SK-N-SH (cell line): Measurements from ENCODE around the gene BCL2L11. TPM values are rescaled to one million over a fixed set of nuclear protein-coding genes. Genes with fewer than 3 reads are reported as not detected.

Experiments
- CTCF ChIA-PET: fragments of 300-600, 350-600 bp; formaldehyde crosslinking; extraction: SDS; loops from one replicate; lab custom pipeline; 2021; lab: Yijun Ruan, JAX
- POLR2A ChIA-PET: fragments of 350-600 bp; sonication (Branson Sonifier 250); formaldehyde crosslinking; extraction: SDS; loops from one replicate; lab custom pipeline; 2020; ENCODE audit warnings: antibody characterized with exemption, inconsistent platforms; lab: Yijun Ruan, JAX
- DNase-seq: peaks from one replicate; pipeline ENCODE4 v3.0.0; 2012
- H2AFZ ChIP-seq: fragments of 200-600 bp; sonication (generic); 2 replicates; pipeline ENCODE4 v1.8.1; 2016; ENCODE audit warnings: antibody characterized with exemption, mild to moderate bottlenecking, low read depth
- H3F3A ChIP-seq: fragments of 200-600 bp; sonication (generic); replicated peaks from 2 replicates; pipeline ENCODE3; 2016; ENCODE audit warnings: antibody characterized with exemption, mild to moderate bottlenecking; ENCODE audit not compliant: insufficient read depth
- H3K27ac ChIP-seq, 2 experiments: fragments of 200-500 bp in 1 of 2; fragments of 200-600 bp in 1 of 2; sonication (Bioruptor generic) in 1 of 2; sonication (generic), shearing (Covaris generic) in 1 of 2; 2 replicates each; pipeline versions ENCODE4 v1.5.1 to v1.6.1; 2014 to 2016; ENCODE audit warnings: low read depth in 2 of 2, inconsistent platforms in 1 of 2, low read length in 1 of 2, mild to moderate bottlenecking in 1 of 2, mixed read lengths in 1 of 2
- H3K27me3 ChIP-seq: fragments of 200-600 bp; sonication (generic), shearing (Covaris generic); 2 replicates; pipeline ENCODE4 v1.6.1; 2016; ENCODE audit warnings: mixed run types; ENCODE audit not compliant: insufficient read depth
- H3K36me3 ChIP-seq, 2 experiments: fragments of 200-500 bp in 1 of 2; fragments of 200-600 bp in 1 of 2; sonication (Bioruptor generic) in 1 of 2; sonication (generic) in 1 of 2; replicated peaks in 1 of 2; 2 replicates each; pipeline versions ENCODE3 to v1.5.1; 2014 to 2016; ENCODE audit warnings: low read length in 1 of 2, mild to moderate bottlenecking in 1 of 2; ENCODE audit not compliant: insufficient read depth in 2 of 2, control insufficient read depth in 1 of 2
- H3K4me1 ChIP-seq, 2 experiments: fragments of 200-500 bp in 1 of 2; fragments of 200-600 bp in 1 of 2; sonication (Bioruptor generic) in 1 of 2; sonication (generic), shearing (Covaris generic) in 1 of 2; 2 replicates each; pipeline versions ENCODE4 v1.5.1 to v1.6.1; 2014 to 2016; ENCODE audit warnings: low read depth in 1 of 2, low read length in 1 of 2, mixed run types in 1 of 2; ENCODE audit not compliant: insufficient read depth in 2 of 2, control insufficient read depth in 1 of 2
- H3K4me2 ChIP-seq: fragments of 200-600 bp; sonication (generic), shearing (Covaris generic); 2 replicates; pipeline ENCODE4 v1.6.1; 2017; ENCODE audit warnings: mixed run types
- H3K4me3 ChIP-seq, 2 experiments: fragments of 200-500 bp in 1 of 2; fragments of 200-600 bp in 1 of 2; sonication (Bioruptor generic) in 1 of 2; sonication (generic), shearing (Covaris generic) in 1 of 2; 2 replicates each; pipeline versions ENCODE4 v1.5.1 to v1.8.1; 2014 to 2016; ENCODE audit warnings: low read depth in 2 of 2, inconsistent platforms in 1 of 2, low read length in 1 of 2, mild to moderate bottlenecking in 1 of 2, mixed read lengths in 1 of 2, moderate library complexity in 1 of 2
- H3K79me2 ChIP-seq: fragments of 200-600 bp; sonication (generic); 2 replicates; pipeline ENCODE4 v1.8.1; 2017; ENCODE audit warnings: mild to moderate bottlenecking; ENCODE audit not compliant: insufficient read depth
- H3K9ac ChIP-seq: fragments of 200-600 bp; sonication (generic); 2 replicates; pipeline ENCODE4 v1.6.1; 2017; ENCODE audit warnings: mixed run types
- H3K9me2 ChIP-seq: fragments of 200-600 bp; sonication (generic); 2 replicates; pipeline ENCODE4 v1.6.1; 2017; ENCODE audit warnings: mixed run types
- H3K9me3 ChIP-seq: fragments of 200-600 bp; sonication (generic); 2 replicates; pipeline ENCODE4 v1.6.1; 2017; ENCODE audit warnings: mixed run types, mild to moderate bottlenecking, moderate library complexity
- H4K20me1 ChIP-seq: fragments of 200-600 bp; sonication (generic); 2 replicates; pipeline ENCODE4 v1.6.1; 2017; ENCODE audit warnings: mild to moderate bottlenecking, mixed run types; ENCODE audit not compliant: insufficient read depth
- CTCF ChIP-seq: fragments of 200-600 bp; sonication (generic); IDR thresholded peaks from 2 replicates; pipeline ENCODE4 v1.6.1; 2017; ENCODE audit warnings: antibody characterized with exemption, mild to moderate bottlenecking, moderate library complexity
- EZH2phosphoT487 ChIP-seq: fragments of 200-600 bp; sonication (generic); IDR thresholded peaks from 2 replicates; pipeline ENCODE4 v1.6.1; 2017; ENCODE audit warnings: low read depth, mixed run types, mild to moderate bottlenecking, antibody characterized with exemption, moderate library complexity, borderline replicate concordance
- FOSL2 ChIP-seq: IDR thresholded peaks from 2 replicates; pipeline ENCODE4 v1.4.0; 2012; ENCODE audit warnings: low read depth, mild to moderate bottlenecking, moderate library complexity, borderline replicate concordance
- FOXM1 ChIP-seq: IDR thresholded peaks from 2 replicates; pipeline ENCODE4 v1.4.0; 2012; ENCODE audit warnings: low read depth, mild to moderate bottlenecking
- GATA2 ChIP-seq: sonication (generic); formaldehyde crosslinking; IDR thresholded peaks from 2 replicates; pipeline ENCODE4 v1.5.0; 2020; ENCODE audit warnings: mild to moderate bottlenecking, missing genetic modification reagents
- JUND ChIP-seq: IDR thresholded peaks from 2 replicates; pipeline ENCODE4 v1.4.0; 2012
- MEF2A ChIP-seq: IDR thresholded peaks from 2 replicates; pipeline ENCODE4 v1.4.0; 2012; ENCODE audit warnings: low read depth, borderline replicate concordance
- NFIC ChIP-seq: IDR thresholded peaks from 2 replicates; pipeline ENCODE4 v1.4.0; 2012; ENCODE audit warnings: borderline replicate concordance
- PBX3 ChIP-seq: IDR thresholded peaks from 2 replicates; pipeline ENCODE4; 2012
- POLR2AphosphoS5 ChIP-seq: IDR thresholded peaks from 2 replicates; pipeline ENCODE4 v1.6.1; 2012; ENCODE audit warnings: low read depth, low read length
- RCOR1 ChIP-seq: fragments of 150-350 bp; IDR thresholded peaks from 2 replicates; pipeline ENCODE4 v1.6.1; 2017; ENCODE audit warnings: antibody characterized with exemption, low read length
- RFX5 ChIP-seq: IDR thresholded peaks from 2 replicates; pipeline ENCODE4 v1.6.1; 2012; ENCODE audit warnings: mild to moderate bottlenecking, improper control_type of control experiment, low read length
- RXRA ChIP-seq: IDR thresholded peaks from 2 replicates; pipeline ENCODE4 v1.4.0; 2012; ENCODE audit warnings: low read depth, mild to moderate bottlenecking, borderline replicate concordance
- SMC3 ChIP-seq: IDR thresholded peaks from 2 replicates; pipeline ENCODE4 v1.6.1; 2012; ENCODE audit warnings: low read depth, low read length, improper control_type of control experiment
- TAF1 ChIP-seq: IDR thresholded peaks from 2 replicates; pipeline ENCODE4 v1.6.1; 2012; ENCODE audit warnings: low read depth, mild to moderate bottlenecking, low read length, moderate library complexity, borderline replicate concordance
- ZBTB33 ChIP-seq: IDR thresholded peaks from 2 replicates; pipeline ENCODE4 v1.4.0; 2012; ENCODE audit warnings: low read depth, borderline replicate concordance
- polyA plus RNA-seq, 3 experiments: library from polyadenylated mRNA; depleted of rRNA; stranded (reverse); fragments of >200 nt; gene quantifications; 2 replicates each; pipeline ENCODE4 v1.2.3, GENCODE V29; 2012

BCL2L11 gene
- polyA plus RNA-seq, 1 of the 3 experiments (the other 2 are of a cell fraction), result 3.3 TPM

GRCh38 chr2:111210036-111210435 is 89.3 kb downstream of the BCL2L11 start (continued):
- TF ChIP-seq GATA2 (CRISPR knock-in tag) (no peak), ZBTB33 (no peak), EZH2phosphoT487 (no peak), RFX5 (no peak), JUND (no peak), PBX3 (no peak), NFIC (no peak)

GRCh38 chr2:111213877-111214276 is 93.2 kb downstream of the BCL2L11 start:
- TF ChIP-seq RXRA (no peak), FOSL2 (no peak), TAF1 (no peak), SMC3 (no peak), MEF2A (no peak), NFIC (no peak), CTCF (no peak), FOXM1 (no peak), POLR2AphosphoS5 (no peak), RCOR1 (no peak)
- H3K9me2 ChIP-seq, result no peaks in the 10 kb centered on the region
- ChIA-PET POLR2A (no interaction called here), CTCF (no interaction called here)
- DNase-seq, result no peak
- H3F3A ChIP-seq, result peaks cover 8% of the 10 kb centered on the region
- H3K4me1 ChIP-seq, result no peaks in the 10 kb centered on the region
- no peak overlapping the region for H3K27ac ChIP-seq
- H3K27me3 ChIP-seq, result no peaks in the 10 kb centered on the region
- no peak overlapping the region for H3K4me3 ChIP-seq
- no peak overlapping the region for H3K9ac ChIP-seq
- H3K4me2 ChIP-seq, result no peak overlapping the region
- no peak overlapping the region for H2AFZ ChIP-seq
- no peaks in the 10 kb centered on the region for H3K79me2 ChIP-seq
- H4K20me1 ChIP-seq, result no peaks in the 10 kb centered on the region
- H3K9me3 ChIP-seq, result peaks cover 25% of the 10 kb centered on the region
- H3K36me3 ChIP-seq, result peaks cover 0 to 54% of the 10 kb centered on the region in 2 experiments
